SKM-1 (cell line): ENCODE measurements around the gene OTOR.

Experiments used
- DNase-seq: peaks from one replicate; lab custom pipeline; 2025; ENCODE audit not compliant: unreplicated experiment; lab: John Stamatoyannopoulos, UW

Gene OTOR

DNA sequence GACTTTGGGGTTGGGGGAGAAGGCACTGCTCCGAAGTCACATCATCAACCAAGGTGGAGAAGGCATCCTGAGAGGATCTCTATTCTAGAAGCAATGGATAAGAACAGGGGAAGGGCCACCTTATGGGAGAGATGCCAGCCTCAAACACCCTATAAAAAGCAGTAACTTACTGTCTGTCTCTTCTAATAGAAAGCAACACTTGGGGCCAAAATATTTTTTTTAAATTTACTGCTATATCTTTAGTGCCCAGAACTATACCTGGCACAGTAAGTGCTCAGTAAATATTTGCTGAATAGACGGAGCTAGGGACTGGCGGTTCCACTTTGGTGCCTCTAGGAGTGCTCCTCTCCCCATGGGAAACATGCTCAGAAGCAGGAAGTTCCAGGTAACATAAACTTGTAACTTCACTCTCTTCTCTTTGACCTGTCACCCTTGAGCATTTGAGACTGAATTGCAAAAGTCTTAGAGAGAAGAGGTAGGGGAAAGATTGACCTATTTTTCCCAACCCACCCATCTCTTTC lies 807 bp upstream of the OTOR start:
- DNase-seq, result no peak

DNA sequence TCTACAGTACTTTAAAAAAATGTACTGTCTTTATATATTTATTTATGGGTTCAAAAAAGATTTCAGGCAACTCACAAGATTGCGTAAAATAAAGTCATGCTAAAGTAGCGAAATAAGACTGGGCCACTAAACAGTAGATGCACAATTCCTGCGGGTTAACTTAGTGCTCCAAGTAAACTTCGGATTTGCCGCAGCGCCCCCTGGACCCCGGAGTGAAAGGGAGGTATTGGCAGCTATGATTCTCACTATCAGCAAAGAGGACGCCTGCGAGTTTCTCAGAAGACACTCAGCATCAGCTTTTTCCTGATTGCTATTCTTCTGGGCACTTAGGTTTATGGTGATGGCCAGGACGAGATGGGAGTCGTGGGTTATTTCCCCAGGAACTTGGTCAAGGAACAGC lies 1.4 kb downstream of the OTOR start:
- no peak for DNase-seq

DNA sequence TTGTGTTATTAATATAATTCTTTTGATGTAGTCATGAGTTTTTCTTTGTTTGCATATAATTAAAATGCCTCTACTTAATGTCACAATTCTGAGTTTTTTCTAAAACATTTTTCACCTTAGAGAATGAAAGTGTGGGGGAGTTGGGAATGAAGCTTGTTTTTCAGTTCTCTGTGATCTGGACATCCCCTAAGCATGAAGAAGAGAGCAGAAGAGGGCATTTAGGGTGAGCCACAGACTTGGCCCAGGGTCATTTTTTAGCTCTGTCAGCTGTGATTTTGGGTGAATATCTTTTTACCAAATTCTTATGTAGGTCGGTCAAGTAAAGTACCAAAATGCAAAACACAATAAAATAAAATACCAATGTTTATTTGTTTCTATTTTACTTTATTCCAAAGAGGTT lies 3.9 kb downstream of the OTOR start:
- no peak for DNase-seq

DNA sequence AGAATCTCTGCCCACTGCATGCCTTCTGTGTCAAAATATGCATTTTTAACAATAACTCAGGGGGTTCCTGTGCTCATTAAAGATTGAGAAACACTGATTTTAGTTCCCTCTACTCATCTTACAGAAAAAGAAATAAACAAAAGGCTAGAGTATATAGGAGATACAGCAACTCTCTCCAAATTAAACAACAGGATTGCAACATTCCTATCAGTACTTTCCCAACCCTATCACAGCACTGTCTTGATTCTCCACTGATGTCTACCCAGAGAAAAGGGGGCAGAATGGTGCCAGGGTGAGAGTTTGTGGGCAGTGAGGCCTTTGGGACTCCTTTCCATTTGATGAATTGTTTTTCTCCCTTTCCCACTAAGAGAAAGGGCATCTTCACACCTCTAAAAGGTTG lies 4.7 kb downstream of the OTOR start:
- no peak for DNase-seq

DNA sequence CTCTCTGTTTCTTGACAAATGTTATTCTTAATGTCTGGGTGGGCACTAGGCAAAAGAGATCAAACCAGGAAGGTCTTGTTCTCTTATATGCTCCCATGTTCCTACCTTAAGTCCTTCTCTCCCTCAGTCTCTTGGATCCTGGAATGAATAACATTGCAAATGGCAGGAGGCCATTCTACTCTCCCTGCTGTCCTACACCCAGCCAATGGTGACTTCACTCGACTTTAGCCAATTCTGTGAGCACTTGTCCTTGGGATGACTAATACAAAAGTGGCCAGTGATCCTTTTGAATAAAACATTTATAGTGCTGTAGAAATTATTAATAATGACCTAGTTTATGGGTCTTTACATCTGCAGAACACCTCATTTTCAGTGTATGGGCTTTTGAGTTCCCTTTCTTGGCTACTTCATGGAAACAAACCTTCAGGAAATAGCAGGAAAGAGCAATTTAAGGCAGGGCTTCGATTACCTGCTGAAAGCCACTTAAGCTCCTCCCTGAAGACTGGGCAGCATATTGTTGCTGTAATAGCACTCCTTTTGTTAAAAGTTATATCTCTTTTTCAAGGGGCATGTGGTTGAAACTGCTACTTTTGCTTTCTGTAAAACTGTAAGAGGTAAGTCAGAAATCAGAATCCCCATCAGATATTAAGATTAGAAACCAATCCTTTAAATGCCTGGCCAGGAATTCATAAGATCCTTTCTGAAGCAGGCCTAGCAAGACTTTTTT lies 10.5 kb downstream of the OTOR start:
- DNase-seq, result no peak

DNA sequence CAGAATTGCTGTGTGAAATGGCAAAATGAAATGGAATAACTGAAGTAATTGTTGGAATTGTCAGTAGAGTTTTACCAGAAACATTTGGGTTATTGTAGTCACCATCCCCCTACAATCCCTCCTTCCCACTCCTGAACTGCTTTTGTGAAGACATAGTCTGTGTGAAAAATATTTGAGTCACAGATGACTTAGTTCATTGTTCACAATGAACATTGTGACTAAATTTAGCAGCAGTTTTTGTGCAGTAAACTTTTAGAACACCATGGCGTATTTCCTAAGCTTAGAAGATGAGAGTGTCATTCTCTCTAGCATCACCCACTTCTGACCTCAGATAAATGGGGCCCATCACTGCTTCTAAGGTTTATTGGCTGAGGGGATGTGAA lies 11.0 kb downstream of the OTOR start:
- DNase-seq, result no peak

DNA sequence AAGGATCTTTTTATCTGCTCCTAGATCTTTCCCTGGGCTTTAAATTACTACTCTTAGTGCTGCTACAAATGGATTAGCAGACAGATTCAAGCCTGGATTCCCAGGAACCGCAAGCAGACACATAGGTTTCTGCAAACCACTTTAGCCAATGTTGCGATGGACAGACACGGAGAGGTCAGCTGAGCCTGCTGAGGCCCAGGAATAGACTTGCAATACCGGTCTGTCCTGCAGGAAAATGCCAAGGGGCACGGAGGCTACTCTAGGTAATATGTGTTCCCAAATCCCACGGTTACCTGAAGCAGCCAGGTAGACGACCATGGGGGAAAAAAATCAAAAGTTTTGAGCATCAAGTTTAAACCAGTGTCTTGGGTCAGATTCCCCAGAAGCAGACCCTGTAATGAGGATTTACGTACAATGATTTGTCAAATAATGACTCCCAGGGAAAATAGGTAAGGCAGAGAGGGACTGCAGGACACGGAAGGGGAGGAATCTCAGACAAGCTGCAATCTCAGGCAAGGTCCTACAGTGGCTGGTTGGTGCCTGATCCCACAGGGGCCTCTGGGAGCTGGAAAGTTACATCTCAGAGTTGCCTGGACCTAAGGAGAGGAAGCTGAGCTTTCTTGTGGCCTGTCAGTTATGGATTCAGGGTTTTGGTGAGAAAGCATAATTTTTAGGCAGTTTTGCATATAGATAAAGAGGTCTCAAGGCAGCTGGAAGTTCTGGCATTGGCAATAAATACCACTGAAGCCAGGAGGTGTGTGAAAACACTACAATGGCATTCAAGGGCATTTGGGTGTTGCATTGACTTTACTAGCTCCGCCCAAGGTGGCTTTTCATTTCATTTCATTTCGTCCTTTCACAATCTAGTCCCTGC lies 12.5 kb downstream of the OTOR start:
- no peak for DNase-seq

DNA sequence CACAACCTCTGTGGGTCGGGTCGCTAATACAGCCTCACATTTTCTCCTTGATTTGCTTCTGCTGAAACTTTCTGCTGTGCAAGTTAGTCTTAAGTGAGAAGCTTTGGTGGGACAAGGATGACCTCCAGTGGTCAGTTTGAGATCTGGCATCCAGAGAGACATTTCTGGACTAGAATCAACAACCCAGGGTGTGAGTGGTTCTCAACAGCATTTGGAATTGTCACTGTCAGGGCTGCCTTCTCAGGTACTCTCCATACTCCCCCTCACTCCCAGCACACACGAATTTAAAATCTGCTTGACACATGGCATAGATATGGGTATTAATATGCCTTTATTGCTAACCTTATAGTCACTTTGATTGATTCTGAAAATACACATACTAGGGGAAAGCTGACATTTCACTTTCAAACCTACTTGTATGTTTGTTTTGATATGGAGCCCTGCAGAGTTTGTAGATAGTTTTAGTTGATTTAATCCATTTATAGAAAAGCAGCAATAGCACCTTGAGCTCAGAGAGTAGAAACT lies 13.2 kb downstream of the OTOR start:
- DNase-seq, result no peak

DNA sequence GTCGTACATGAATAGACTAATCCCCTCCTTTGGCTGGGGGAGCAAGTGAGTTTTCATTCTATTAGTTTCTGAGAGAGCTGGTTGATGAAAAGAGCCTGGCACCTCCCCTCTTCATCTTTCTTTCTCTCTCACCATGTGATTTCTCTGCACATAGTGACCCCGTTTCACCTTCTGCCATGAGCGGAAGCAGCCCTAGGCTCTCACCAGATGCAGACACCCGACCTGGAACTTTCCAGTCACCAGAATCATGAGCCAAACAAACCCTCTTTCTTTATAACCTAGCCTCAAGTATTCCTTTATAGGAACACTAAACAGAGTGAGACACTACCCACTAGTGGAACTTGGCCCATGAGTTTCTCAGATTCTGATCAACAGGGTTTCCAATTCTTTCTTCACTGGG lies 16.4 kb downstream of the OTOR start:
- DNase-seq, result no peak

DNA sequence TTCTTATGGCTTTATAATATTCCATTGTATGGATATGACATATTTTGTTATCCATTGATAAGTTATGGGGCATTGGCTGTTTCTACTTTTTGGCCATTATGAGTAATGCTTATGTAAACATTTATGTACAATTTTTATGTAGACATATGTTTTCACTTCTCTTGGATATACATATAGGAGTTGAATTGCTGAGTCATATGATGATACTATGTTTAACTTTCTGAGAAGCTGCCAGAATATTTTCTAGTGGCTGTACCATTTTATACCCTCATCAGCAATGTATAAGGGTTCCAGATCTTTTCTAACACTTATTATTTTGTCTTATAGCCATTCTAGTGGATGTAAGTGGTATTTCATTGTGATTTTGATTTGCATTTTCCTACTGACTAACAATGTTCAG lies 23.1 kb downstream of the OTOR start:
- no peak for DNase-seq

DNA sequence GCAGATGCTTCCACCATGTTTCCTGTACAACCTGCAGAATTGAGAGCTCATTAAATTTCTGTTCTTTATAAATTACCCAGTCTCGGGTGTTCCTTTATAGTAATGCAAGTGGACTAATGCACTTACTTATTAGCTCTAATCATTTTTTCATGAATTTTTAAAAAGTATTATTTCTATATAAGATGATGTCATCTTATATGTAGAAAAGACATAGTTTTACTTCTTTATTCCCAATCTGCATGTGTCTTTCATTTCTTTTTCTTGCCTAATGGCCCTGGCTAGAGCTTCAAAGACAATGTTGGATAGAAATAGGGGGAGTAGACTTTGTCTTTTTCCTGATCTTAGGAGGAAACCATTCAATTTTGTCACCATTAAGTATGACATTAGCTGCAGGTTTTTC lies 27.8 kb downstream of the OTOR start:
- no peak for DNase-seq

DNA sequence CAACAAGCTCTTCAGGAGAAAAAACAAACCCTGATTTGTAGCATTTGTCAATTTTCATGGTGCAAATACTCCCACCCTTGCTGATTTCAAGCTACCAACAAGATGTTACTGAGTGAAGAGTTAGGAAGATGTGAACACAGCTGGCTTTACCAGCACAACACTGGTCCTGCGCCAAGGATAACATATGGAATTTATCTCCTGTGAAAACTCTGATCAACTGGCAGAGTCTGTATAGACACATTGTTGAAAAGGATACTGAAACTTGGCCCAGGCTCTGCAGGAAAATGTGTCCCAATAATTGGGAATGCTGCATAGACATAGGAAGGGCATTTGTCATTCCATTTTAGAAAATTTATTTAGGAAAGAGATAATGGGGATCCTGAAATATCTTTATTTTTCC lies 29.0 kb downstream of the OTOR start:
- DNase-seq, result no peak

DNA sequence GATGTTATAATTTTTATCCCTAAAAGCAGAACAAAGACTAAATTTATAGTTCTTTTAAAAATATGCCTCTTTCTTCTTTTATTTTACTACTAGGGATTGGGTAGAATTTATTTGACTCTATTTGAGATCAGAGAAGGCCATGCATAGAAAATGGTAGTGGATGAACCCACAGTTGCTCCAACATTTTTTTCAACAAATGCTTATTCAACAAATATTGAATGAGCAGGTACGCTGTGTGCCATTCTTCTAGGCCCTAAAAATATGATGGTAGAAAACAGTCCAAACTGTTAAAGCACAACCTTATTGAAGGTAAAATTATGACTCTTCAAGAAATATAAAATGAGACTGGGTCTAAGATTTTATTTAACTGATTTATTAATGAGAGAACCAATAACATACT lies 30.0 kb downstream of the OTOR start:
- no peak for DNase-seq

DNA sequence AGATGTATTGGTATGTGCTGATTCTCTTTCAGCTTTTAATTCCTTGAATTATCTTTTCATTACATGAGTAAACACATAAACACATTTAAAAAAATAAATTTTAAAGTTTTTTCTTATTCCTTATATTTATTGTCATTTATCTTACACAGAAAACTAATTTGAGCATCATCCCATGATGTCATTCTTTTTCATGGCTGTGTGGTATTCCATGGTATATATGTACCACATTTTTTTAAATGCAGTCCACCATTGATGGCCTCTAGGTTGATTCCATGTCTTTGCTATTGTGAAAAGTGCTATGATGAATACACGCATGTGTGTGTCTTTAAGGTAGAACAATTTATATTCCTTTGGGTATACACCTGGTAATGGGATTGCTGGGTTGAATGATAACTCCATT lies 33.3 kb downstream of the OTOR start:
- DNase-seq, result no peak

DNA sequence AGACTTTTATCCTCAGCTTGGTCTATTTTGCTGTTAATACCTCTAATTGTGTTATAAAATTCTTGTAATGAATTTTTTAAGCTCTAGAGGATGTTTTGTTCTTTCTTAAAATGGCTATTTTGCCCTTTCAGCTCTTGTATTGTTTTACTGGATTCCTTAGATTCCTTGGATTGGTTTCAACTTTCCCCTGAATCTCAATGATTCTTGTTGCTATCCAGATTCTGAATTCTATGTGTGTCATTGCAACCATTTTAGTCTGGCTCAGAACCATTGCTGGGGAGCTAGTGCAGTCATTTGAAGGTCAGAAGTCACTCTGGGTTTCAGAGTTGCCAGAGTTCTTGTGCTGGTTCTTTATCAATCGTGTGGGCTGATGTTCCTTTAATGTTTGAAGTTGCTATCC lies 37.1 kb downstream of the OTOR start:
- DNase-seq, result no peak
